GM19025 (cell line): ENCODE data around the gene TPO.
"Not testable (repeated sequence)": the region's sequence is repeated elsewhere in the genome, so short reads cannot be mapped to it uniquely, and the experiment has no call there.

Experiments
- ATAC-seq: cut with Tn5 transposase; IDR thresholded peaks from one replicate; pipeline ENCODE4 v1.9.1; 2021; ENCODE audit warnings: mild to moderate bottlenecking, low read depth, moderate library complexity; ENCODE audit not compliant: unreplicated experiment

TPO gene

DNA sequence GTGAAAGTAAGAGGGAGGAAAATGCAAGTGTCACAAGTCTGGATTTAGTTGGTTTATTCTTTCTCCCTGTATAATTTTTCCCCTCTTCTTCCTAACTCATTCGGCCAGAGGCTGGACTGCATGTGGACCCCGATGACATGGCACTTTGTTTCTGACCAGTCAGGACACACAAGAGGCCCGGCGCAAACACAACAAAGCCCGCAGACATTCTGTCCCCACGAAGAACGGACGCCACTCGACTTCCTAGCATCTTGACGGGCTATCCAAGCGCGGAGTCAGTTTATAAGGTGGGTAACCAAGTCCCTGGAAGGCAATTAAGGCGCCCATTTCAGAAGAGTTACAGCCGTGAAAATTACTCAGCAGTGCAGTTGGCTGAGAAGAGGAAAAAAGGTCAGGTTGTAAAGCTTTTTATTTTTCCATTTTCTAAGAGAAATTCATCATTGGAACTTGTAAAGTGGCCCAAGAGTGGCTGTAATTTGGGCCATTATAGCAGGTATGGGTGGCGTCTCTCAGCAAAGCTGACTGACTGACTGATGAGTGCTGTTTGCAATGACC, at the start of gene TPO:
TPO (plus strand) TSS at position 308 of the 555 bp plus-strand sequence. CDS start 946 bp downstream, outside the sequence.
- ATAC-seq, result no peak

DNA sequence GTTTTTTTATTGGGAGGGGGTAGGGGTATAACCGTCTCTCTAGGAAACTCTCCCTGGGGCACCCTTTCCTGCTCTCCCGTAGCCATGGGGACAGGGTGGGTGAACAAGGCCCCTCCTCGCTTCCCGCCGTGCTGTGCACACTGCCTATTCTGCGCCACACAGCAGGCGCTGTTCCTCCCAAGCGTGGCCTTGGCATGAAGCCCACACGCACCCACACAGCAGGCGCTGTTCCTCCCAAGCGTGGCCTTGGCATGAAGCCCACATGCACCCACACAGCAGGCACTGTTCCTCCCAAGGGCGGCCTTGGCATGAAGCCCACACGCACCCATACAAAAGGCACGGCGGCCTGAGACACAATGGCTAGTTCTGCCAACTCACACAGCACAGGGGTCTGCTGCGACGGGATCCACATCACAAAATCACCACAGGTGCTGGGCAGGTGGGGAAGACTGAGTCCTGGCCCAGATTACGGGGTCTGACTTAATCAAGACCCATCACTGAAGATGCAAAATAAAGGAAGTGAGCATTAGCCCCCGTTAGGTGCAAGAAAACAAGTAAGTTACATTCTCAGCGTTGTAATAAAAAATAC, 46.6 kb upstream of the TPO start:
- no peak for ATAC-seq

DNA sequence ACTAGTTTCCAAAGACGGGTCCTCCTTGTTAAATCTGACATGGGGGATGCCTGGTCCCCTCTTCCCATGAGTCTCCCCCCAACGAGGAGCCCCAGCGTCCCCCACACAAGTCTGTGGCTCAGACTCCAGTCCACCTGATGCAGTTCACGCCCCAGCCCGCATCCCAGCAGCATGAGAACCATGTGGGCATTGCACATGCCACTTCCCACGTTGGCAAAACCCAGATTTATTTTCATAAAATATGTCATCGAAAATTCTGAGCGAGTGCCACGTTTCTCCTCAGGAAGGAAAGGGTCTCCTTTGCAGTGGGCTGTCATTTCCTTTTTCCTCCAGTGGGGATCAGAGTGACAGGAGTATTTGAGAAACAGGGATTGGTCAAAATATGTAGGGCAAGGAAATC, 45.7 kb upstream of the TPO start:
- ATAC-seq, result no peak

DNA sequence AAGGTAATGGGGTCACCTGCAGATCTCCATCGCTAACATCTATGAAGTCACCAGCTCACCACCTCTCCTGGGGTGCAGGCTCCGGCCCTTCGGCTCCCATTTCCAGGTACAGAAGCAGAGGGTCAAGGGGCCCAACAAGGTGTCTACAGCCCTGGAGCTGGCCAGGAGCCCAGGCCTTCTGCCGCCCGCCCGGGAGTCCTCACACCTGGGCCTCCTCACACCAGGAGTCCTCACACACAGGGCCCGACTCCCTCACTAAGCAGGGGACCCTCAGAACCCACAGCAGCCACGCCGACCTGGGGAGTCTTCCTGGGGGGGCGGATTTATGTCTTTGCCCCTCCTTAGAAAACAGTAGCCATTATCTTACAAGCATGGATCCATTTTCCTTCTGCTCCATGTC, 43.4 kb upstream of the TPO start:
- no peak for ATAC-seq

DNA sequence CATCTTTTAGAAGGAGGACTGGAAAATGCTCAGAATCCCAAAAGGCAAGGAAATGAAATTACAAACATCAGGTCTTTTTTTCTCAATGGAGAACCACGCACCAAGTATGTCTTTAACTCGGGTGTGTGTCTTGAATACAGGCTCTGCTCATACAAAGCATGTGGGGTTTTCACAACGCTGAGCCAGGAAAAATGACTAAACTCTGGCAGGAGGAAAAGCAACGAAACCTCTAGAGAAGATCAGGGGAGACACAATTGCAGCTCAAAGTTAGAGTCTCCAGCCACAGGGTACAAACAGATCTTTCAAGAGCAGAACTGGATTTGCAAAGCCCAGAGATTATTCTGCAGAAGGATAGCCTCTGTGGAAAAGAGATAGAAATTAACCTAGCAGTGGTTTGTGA, 42.8 kb upstream of the TPO start:
- no peak for ATAC-seq

DNA sequence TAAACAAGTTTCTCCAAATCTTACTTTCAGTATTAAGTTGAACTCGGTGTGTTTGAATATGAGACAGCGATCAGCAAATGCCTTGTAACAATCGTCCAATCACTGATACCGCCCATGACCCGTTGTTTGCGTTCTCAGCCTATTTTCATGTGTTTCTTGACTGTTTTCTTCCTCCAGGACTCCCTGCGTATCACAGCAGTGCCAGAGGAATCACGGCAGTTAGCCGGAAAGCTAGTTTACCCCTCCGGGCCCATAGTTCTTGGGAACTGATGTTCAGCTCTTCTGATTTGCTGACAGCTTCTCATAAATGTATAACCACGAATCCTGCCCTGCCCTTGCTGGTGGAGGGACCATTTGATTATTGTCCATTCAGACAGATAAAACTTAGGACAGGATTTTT, 42.2 kb upstream of the TPO start:
- ATAC-seq, result no peak

DNA sequence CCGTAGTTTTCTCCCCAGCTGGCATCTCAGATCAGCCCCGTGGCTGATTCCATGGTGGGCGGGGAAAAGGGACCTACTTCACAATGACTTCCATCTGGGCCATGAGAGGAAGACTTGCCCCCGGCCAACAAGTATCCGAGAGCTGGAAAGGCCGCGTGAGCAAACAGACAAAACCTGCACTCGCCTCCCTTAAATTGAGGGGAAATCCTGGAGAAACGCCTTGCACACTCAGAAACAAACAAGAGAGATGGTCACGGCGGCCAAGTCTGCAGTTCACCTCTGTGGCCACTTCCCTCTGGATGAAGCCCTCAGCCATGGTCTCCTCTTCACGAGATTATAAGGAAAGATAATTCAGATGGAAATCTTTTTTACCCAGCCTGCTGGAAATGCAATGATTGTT, 39.4 kb upstream of the TPO start:
- ATAC-seq, result no peak

DNA sequence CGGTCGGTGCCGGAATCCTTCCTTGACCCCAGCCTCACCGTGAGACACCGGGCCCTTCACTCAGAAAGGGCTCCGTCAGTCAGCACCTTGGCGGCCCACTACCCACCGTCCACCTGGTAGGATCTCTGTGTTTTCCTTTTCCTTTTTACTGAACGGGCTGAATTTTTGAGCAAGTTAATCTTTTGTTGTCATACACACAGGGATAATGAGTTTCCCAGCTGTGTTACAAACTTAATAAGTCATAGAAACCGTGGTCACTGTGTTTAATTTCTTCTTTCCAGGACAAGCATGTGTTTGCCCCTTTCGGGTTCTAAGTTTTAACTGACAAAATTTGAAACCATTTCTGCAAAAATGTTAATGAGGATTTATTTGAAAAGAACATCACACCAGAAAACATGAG, 39.0 kb upstream of the TPO start:
- ATAC-seq, result no peak

DNA sequence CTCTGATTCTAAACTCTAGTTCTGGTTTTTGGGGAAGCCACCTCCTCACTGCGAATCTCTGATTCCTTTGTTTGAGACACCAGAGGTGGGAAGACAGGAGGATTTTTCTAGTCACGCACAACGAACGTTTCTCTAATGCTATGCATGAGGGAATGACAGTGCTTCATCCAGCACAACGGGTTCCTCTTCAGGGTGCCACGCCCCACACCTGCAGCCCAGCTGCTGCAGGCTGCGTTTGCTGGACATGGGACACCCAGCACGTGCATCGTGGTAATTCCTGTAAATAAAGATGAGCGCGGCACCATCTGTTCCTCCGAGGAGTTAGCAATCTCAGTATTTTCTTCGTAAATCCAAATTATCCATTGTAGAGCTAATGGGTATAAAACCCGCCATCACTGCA, 37.5 kb upstream of the TPO start:
- no peak for ATAC-seq

DNA sequence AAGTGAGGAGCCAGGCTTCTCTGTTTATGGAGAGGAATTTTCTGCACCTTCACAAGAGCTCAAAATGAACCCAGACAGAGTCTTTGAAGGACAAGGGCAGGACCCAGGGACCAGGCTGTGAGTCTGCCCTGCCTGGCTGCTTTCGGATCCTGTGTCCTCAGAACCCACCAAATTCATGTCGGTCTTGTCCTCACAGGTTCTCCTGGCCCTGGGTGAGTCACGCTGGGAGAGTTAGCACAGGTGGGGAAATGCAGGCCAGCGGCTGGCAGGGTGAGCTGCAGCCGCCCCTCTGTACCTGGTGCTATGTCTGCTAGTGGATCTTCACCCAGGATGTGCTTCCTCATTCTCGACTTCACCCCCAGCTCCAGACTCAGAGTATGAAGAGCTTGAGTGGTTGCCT, 35.8 kb upstream of the TPO start:
- ATAC-seq, result no peak

DNA sequence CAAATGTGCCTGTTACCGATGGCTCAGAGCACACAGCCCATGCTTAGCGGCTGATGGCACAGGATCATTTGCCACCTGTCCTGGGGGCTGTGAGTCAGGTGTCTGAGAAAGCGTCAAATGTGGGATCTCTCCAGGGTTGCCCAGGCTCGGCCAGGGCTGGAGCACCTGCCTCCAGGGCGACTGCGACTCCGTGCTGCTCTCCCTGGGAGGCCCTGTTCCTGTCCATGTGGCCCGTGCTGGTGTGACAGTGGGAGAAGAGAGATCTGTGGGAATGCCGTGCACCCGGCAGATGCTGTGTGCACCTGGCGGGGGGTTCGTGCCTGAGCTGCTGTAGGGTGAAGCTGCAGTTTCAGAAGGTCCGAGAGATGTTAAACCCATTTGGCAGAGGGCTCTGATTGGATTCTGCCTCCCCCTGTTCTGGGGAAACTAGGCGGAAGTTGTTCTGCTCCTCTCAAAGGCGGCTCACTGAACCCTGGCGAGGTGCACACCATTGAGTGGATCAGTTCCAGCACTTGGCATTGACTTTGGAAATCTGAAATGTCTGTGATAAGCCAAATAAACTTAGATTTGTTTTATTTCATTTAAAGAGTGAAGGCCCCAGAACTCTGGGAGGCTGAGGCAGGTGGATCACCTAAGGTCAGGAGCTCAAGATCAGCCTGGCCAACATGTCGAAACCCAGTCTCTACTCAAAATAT, 34.7 kb upstream of the TPO start:
- ATAC-seq, result no peak

DNA sequence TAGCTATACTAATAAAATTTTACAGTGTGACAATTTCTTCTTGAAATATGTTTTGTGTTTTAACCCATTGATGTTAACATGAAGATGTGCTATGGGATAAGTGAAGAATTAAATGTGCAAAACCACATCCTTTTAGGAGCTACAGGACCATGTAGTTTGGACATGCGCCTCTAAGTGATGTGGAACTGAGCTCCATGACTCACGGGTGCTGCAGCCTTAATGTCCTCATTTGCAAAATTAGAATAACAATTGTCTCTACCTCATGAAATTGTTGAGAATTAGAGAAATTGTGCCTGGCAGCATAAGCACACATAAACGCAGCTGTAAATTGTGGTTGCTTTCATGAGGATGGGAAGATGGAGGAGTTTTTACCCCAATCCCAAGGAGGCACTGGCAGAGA, 31.6 kb upstream of the TPO start:
- no peak for ATAC-seq

DNA sequence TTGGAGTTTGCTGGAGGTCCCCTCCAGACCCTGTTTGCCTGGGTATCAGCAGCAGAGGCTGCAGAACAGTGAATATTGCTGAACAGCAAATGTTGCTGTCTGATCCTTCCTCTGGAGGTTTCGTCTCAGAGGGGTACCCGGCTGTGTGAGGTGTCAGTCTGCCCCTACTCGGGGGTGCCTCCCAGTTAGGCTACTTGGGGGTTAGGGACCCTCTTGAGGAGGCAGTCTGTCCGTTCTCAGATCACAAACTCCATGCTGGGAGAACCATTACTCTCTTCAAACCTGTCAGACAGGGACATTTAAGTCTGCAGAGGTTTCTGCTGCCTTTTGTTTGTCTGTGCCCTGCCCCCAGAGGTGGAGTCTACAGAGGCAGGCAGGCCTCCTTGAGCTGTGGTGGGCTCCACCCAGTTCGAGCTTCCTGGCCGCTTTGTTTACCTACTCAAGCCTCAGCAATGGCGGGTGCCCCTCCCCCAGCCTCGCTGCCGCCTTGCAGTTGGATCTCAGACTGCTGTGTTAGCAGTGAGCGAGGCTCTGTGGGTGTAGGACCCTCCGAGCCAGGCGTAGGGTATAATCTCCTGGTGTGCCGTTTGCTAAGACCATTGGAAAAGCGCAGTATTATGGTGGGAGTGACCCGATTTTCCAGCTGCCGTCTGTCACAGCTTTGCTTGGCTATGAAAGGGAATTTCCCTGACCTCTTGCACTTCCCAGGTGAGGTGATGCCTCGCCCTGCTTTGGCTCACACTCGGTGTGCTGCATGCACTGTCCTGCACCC, 25.1 kb upstream of the TPO start:
- not testable (repeated sequence) for ATAC-seq

DNA sequence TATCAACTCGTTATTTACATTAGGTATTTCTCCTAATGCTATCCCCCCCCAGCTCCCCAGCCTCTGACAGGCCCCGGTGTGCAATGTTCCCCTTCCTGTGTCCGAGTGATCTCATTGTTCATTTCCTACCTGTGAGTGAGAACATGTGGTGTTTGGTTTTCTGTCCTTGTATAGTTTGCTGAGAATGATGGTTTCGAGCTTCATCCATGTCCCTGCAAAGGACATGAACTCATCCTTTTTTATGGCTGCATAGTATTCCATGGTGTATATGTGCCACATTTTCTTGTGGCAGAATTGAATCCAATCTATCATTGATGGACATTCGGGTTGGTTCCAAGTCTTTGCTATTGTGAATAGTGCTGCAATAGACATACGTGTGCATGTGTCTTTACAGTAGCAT, 23.1 kb upstream of the TPO start:
- ATAC-seq, result not testable (repeated sequence)

DNA sequence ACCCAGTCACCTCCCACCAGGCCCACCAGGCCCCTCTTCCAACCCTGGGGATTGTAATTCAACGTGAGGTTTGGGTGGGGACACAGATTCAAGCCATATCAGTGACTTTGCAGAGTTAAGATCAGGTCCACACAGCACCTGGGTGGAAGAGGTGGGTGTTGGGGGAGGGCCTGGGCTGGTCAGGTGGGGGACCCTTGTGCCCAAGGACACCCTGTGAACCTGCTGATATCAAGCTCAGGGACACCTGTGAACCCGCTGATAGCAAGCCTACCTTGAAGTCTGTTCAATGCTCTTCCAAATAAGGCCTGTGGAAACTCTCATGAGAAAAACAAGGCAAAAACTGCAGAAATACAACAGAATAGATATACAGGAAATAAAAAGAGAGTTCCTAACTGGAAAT, 19.9 kb upstream of the TPO start:
- ATAC-seq, result no peak

DNA sequence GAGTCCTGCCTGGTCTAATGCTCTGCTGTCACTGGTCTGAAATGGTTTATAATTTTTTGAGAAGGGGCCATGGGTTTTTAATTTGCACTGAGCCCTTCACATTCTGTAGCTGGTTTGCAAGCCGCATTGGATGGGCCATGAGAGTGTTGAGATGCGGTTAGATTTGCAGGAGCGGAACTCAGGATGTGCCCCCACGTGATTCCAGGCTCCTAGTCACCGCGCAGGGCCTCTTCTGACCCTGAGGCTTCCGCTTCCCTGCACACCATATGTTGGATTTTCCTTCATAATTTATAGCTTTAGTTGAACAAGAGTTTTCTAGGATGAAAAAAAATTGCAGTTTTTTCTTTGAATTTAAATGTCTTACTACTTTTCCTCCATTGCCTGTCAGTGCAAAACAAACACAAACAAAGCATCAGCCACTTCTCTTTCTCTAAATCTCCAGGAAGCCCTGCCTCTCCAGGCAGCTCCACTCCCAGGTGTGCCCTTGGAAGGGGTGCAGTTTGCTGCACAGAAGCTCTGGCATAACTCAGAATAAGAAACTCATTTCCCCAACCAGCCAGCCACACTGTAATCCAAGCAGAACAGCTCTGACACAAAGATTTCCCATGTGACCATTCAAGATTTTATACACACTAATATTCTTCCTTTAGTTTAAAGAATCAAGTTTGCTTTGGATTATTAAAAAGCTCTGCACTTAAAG, 18.4 kb upstream of the TPO start:
- no peak for ATAC-seq

DNA sequence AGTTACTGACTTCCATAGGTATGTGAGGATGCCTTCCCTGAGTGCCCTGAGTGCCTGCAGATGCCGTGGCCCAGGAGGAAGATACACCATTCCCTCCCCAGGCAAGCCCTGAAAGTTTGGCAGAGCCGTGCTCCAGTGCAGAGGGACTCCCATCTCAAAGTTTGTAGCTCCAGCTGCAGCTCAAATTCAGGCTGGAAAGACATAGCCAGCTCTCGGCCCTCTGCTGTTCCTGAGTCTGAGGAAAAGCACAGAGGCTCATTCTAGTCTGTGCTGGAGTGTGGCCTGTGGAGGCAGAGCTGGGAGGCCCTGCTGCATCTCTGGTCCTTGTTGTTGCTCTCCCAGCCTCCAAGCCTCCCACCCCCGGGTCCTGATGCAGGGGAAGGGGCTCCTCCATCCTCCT, 15.9 kb upstream of the TPO start:
- ATAC-seq, result no peak

DNA sequence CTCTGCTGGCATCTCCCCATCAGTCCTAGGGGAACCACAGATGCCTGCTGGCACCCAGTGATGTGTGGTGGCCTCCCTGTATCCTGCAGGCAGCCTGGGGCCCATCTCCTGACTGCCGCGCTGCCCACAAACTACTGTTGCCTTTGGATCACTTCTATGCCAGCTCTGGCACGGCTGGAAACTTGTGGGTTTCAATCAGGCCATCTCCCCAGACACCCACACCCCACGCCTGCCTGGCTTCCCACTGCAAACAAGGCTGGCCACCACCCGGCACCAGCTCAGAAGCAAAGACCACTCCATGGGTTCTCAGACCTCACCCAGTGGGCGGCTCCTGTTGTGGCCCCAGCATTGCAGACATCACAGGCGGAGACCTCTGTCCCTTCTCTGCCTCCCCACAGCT, 15.1 kb upstream of the TPO start:
- ATAC-seq, result no peak

DNA sequence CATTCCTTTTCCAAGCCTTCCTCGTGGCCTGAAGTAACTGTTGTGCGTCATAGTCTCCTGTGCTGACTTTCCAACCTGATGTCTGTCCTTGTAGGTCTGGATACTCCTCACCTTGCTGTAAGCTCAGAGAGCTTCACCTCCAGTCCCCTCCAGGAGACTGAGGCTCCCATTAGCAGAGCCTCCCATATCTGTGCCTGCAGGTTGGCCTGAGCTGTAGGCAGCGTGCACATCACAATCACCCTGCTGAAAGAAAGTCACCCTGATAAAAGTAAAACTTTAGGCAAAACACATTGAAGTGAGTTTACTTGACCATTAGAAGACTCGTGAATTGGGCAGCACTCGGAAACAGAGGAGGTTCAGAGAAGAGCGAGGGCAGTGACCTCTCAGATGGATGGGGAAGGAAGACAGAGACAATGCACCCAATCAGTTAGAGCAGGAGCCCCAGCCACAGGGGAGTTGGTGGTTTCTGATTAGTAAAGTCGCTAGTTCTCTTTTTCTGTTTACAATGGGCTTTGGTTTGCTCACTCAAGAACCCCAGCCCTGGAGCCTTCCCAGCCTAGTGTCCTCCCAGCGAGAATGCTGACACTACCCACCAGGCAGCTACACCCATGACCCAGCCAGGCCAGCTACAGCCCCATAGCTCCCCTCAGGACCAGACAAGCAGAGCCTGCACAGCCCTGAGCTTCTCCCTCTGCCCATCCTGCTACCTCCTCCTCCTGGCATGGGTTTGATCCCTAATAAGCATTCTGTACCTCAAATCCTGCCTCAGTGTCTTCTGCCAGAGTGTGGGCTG, 12.1 kb upstream of the TPO start:
- no peak for ATAC-seq

DNA sequence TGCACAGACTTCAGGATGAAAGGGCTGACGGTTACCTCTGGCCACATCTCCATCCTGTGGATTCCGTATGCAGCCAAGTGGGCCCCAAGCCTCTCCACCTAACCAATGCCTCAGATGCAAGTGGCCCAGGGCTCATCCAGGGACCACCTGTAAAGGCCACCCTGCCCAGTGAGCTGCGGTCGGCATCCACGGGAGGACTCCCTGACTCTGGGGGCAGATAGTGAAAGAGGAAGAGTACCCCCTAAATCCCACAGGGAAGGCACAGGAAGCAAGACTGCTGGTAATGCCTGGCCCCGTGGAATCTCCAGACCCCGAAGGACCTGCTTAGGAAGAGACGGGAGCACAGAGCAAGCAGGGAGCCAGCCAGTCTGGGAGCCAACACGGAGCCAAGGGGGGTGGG, 11.2 kb upstream of the TPO start:
- ATAC-seq, result no peak
